ENCODE data around the gene GRIN3B.

- TF ChIP-seq POLR2A (IDR thresholded peaks at IDR 0.05) (no peak), CTCF (IDR thresholded peaks at IDR 0.05) (no peak), EP300 (IDR thresholded peaks at IDR 0.05) (no peak), POLR2AphosphoS5 (IDR thresholded peaks at IDR 0.05) (no peak)
Observed at GRCh38 chr19:962683-963400, 37.4 kb upstream of the GRIN3B start.

Data from sigmoid colon (tissue), 4 donors.